Spleen (tissue), 7 donors: ENCODE results near the gene SEMA4A.

Source experiments
- POLR2AphosphoS5 ChIP-seq, 3 donors: sonication (generic); formaldehyde crosslinking; IDR thresholded peaks; one replicate each; pipeline ENCODE4 v1.5.1; 2017; ENCODE audit warnings: antibody characterized with exemption in 3 of 3
- TF ChIP-seq, protein P1 (sequence below), 11 experiments: fragments of 200-600 bp in 7 of 11; fragments of 450-650 bp in 4 of 11; sonication (generic) in 4 of 11; IDR thresholded peaks in 8 of 11; conservative IDR thresholded peaks in 3 of 11; 1 replicate in 7 of 11; 2 replicates in 4 of 11; pipeline versions ENCODE4 v1.4.0 to v1.8.0; 2016 to 2021; ENCODE audit warnings: antibody characterized with exemption in 11 of 11, inconsistent platforms in 4 of 11, mild to moderate bottlenecking in 1 of 11
- donor health status: DM: no; HTN: no; CAD: no; lungs with moderate emphysema.
- donor health status: DM: no; HTN: no; CAD: no.
- donor health status: DM: no; HTN: no; CAD: no.

DNA sequence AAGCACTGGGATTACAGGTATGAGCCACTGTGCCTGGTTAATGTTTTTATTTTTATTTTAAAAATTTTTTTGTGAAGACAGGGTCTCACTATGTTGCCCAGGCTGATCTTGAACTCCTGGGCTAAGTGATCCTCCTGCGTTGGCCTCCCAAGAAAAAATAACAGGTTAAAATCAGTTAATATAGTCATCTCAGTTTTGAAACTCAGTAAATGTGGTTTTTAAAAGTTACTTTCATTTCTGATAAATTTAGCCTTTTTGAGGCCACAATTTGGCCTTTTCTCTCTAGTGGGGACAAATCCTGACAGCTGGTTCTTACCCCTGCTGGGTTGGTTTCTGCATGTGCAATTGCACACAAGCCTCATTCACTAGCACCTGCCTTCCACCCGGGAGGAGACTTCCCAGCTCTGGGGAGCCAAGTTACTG, 72.7 kb downstream of the SEMA4A start:
- TF ChIP-seq, protein P1, sequence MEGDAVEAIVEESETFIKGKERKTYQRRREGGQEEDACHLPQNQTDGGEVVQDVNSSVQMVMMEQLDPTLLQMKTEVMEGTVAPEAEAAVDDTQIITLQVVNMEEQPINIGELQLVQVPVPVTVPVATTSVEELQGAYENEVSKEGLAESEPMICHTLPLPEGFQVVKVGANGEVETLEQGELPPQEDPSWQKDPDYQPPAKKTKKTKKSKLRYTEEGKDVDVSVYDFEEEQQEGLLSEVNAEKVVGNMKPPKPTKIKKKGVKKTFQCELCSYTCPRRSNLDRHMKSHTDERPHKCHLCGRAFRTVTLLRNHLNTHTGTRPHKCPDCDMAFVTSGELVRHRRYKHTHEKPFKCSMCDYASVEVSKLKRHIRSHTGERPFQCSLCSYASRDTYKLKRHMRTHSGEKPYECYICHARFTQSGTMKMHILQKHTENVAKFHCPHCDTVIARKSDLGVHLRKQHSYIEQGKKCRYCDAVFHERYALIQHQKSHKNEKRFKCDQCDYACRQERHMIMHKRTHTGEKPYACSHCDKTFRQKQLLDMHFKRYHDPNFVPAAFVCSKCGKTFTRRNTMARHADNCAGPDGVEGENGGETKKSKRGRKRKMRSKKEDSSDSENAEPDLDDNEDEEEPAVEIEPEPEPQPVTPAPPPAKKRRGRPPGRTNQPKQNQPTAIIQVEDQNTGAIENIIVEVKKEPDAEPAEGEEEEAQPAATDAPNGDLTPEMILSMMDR (IDR thresholded peaks at IDR 0.05 in 8 of 11, conservative IDR thresholded peaks at IDR 0.05 in 3 of 11): no peak
- TF ChIP-seq POLR2AphosphoS5 (IDR thresholded peaks at IDR 0.05): no peak
